ENCODE data around the gene AMH. TPM values are rescaled to one million over a fixed set of nuclear protein-coding genes. Genes with fewer than 3 reads are reported as not detected.

The AMH gene
- polyA plus RNA-seq, 3 donors = 0.12 TPM; not detected in 2

DNA sequence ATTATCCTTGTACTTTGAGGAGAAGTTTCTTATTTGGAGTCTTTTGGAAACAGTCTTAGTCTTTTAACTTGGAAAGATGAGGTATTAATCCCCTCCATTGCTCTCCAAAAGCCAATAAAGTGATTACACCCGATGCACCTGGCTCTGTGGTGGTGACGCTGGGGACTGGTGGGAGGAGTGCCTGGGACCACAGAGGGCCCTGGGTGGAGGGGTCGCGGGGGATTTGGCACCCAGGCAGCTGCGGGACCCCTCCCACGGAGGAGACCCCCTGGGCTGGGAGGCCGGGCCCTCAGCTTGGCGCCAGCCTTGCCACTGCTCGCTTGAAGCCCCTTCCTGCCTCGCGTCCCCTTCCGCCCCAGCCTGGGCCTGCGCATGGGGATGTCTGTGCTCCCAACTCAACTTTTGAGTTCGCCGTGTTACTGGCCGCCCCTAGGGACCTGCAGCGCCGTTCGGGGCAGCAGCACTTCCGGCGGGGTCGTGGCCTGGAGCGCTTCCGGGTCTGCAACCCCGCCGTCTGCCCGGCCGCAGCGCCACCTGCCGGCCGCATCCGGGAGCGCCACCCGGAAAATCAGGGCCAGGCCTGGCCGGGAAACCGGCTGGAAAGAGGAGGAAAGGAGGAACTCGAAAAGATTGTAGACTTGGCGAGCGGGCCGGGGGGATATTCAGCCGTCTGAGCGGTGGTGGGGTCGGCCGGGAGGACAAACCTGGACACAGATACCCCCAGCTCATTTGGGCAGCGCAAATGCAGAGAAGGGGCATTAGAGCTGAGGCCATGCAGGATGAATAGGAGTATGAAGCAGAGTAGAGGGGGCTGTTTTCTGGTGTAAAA is 24.4 kb downstream of the AMH start:
- Mint-ChIP-seq H3K4me3 (peak overlapping the region; percentile 70 to 75), H3K36me3 (peaks cover 29 to 55% of the 10 kb centered on the region in 2 donors), H3K27ac (peak overlapping the region; percentile 84 to 96 (median 91)), H3K9me3 (peaks cover 0 to 7% (median 0%) of the 10 kb centered on the region in 7 donors), H3K4me1 (peaks cover 46% of the 10 kb centered on the region), H3K27me3 (ENCODE audit: low read depth in 3 of 3) (peaks cover 0 to 5% (median 2%) of the 10 kb centered on the region in 3 donors)
- intact Hi-C loops (cut with micrococcal nuclease) = loop anchor here (1.0 to 10.0 kb wide), 5 partner anchors 35 to 341 kb away; partner anchors contain the start of genes DOT1L (in 1 of the 2), LSM7 (in 1 of the 2), PLEKHJ1 (in 1 of the 2) and SF3A2 (in 1 of the 2)
- peaks cover 29 to 40% of the 10 kb centered on the region in 2 donors for H3K36me3 ChIP-seq (replicated peaks in 1 of 2; ENCODE audit: control insufficient read depth in 1 of 2, insufficient read depth in 2 of 2, low read length in 2 of 2)
- H3K9me3 ChIP-seq (replicated peaks in 1 of 2; ENCODE audit: control insufficient read depth in 1 of 2, insufficient read depth in 1 of 2, low read length in 2 of 2) = no peaks in the 10 kb centered on the region
- H3K27me3 ChIP-seq (ENCODE audit: control insufficient read depth in 2 of 2, insufficient read depth in 2 of 2, low read length in 2 of 2) = no peaks in the 10 kb centered on the region
- WGBS (ENCODE audit: insufficient coverage) = 15% methylated on average over 43 of the region's 45 CpGs
- H3K4me1 ChIP-seq (ENCODE audit: control insufficient read depth in 1 of 2, insufficient read depth in 2 of 2, low read length in 2 of 2) = peaks cover 43 to 58% of the 10 kb centered on the region in 2 donors
- TF ChIP-seq CTCF (IDR thresholded peaks at IDR 0.05) = peak; percentile 99
- peak overlapping the region; percentile 71 to 96 for H3K27ac ChIP-seq (ENCODE audit: low read depth in 1 of 2, low read length in 2 of 2)
- peak; percentile 76 to 81 (median 79) for DNase-seq
- no peak overlapping the region for H2AFZ ChIP-seq (ENCODE audit: insufficient read depth, low read depth, low read length, poor library complexity, severe bottlenecking)
- peak overlapping the region; percentile 82 for H3K4me2 ChIP-seq (replicated peaks; ENCODE audit: extremely low read depth, low read length, poor library complexity, severe bottlenecking)
- peak overlapping the region; percentile 33 for H3K9ac ChIP-seq (ENCODE audit: insufficient read depth, low read length, poor library complexity, severe bottlenecking)
- H3K4me3 ChIP-seq (replicated peaks in 1 of 3; ENCODE audit: low read depth in 2 of 3, low read length in 3 of 3) = peak overlapping the region; percentile 20 to 100 (median 41)
- H4K20me1 ChIP-seq (ENCODE audit: insufficient read depth, low read length) = peaks cover 84% of the 10 kb centered on the region
- peaks cover 78% of the 10 kb centered on the region for H3K79me2 ChIP-seq (ENCODE audit: insufficient read depth, low read length)

- Mint-ChIP-seq H3K9me3 (peaks cover 0 to 7% (median 0%) of the 10 kb centered on the region in 7 donors), H3K4me1 (peaks cover 44% of the 10 kb centered on the region), H3K27me3 (ENCODE audit: low read depth in 3 of 3) (peaks cover 0 to 5% (median 2%) of the 10 kb centered on the region in 3 donors), H3K4me3 (peak overlapping the region; percentile 70 to 75), H3K36me3 (peaks cover 33 to 62% of the 10 kb centered on the region in 2 donors), H3K27ac (peak overlapping the region; percentile 84 to 96 (median 91))
- Histone ChIP-seq H3K36me3 (replicated peaks in 1 of 2; ENCODE audit: control insufficient read depth in 1 of 2, insufficient read depth in 2 of 2, low read length in 2 of 2) (peaks cover 33 to 40% of the 10 kb centered on the region in 2 donors), H3K9ac (ENCODE audit: insufficient read depth, low read length, poor library complexity, severe bottlenecking) (no peak overlapping the region), H3K4me1 (ENCODE audit: control insufficient read depth in 1 of 2, insufficient read depth in 2 of 2, low read length in 2 of 2) (peaks cover 42 to 54% of the 10 kb centered on the region in 2 donors), H3K27me3 (ENCODE audit: control insufficient read depth in 2 of 2, insufficient read depth in 2 of 2, low read length in 2 of 2) (no peaks in the 10 kb centered on the region), H4K20me1 (ENCODE audit: insufficient read depth, low read length) (peaks cover 91% of the 10 kb centered on the region), H3K27ac (ENCODE audit: low read depth in 1 of 2, low read length in 2 of 2) (peak overlapping the region; percentile 63 to 71), H2AFZ (ENCODE audit: insufficient read depth, low read depth, low read length, poor library complexity, severe bottlenecking) (no peak overlapping the region), H3K4me3 (replicated peaks in 1 of 3; ENCODE audit: low read depth in 2 of 3, low read length in 3 of 3) (peak overlapping the region in 1 of 3 experiments; percentile 100), H3K79me2 (ENCODE audit: insufficient read depth, low read length) (peaks cover 77% of the 10 kb centered on the region), H3K4me2 (replicated peaks; ENCODE audit: extremely low read depth, low read length, poor library complexity, severe bottlenecking) (peak overlapping the region; percentile 82), H3K9me3 (replicated peaks in 1 of 2; ENCODE audit: control insufficient read depth in 1 of 2, insufficient read depth in 1 of 2, low read length in 2 of 2) (no peaks in the 10 kb centered on the region)
- DNase-seq = peak in 2 of 3 donors; percentile 30 to 43
- 77% methylated on average over 2 of the region's 9 CpGs for WGBS (ENCODE audit: insufficient coverage)
- no peak for TF ChIP-seq CTCF (IDR thresholded peaks at IDR 0.05)
- intact Hi-C loops (cut with micrococcal nuclease) = loop anchor here (5.0 to 10.0 kb wide), 3 partner anchors 53 to 341 kb away; partner anchors contain the start of genes DOT1L (in 1 of the 2), LSM7 (in 1 of the 2) and SPPL2B (in 1 of the 2)
Measured at GRCh38 chr19:2274185-2274711, 25.1 kb downstream of the AMH start.

Measured in CD14-positive monocyte (primary cell).